Caco-2 (cell line): ENCODE results near the gene PAPPA. TPM values are rescaled to one million over a fixed set of nuclear protein-coding genes. Genes with fewer than 3 reads are reported as not detected.

ENCODE experiments used
- BruUV-seq: library from RNA; stranded (reverse); fragments of 400-500 nt; replicated peaks from 2 replicates; lab custom pipeline; 2021; lab: Mats Ljungman, UMichigan
- CTCF ChIA-PET: fragments of 300-600 bp; sonication (Branson Sonifier 250); formaldehyde crosslinking; loops from one replicate; lab custom pipeline; 2022; ENCODE audit warnings: antibody characterized with exemption; lab: Charles Lee
- POLR2A ChIA-PET: fragments of 300-600 bp; sonication (Branson Sonifier 250); formaldehyde crosslinking; loops from one replicate; lab custom pipeline; 2022; ENCODE audit warnings: antibody characterized with exemption; lab: Charles Lee
- DNase-seq, 2 experiments: peaks; one replicate each; pipeline versions ENCODE4 v3.0.0 to v3.0.0-alpha.2; 2020 to 2022
- H3K27me3 ChIP-seq: replicated peaks from 2 replicates; pipeline ENCODE4 v1.6.0; 2011; ENCODE audit warnings: low read length; ENCODE audit not compliant: control insufficient read depth, insufficient read depth
- H3K36me3 ChIP-seq: 2 replicates; pipeline ENCODE4 v1.5.1; 2011; ENCODE audit warnings: low read length; ENCODE audit not compliant: control insufficient read depth, insufficient read depth
- H3K4me1 ChIP-seq: fragments of 250-450 bp; sonication (Bioruptor Pico); 2 replicates; pipeline ENCODE4 v1.5.1; 2020; ENCODE audit warnings: mild to moderate bottlenecking
- H3K4me3 ChIP-seq: 2 replicates; pipeline ENCODE4 v1.5.1; 2011; ENCODE audit warnings: low read depth, mild to moderate bottlenecking, control low read depth, low read length
- H3K9me3 ChIP-seq: fragments of 250-450 bp; sonication (Bioruptor Pico); 2 replicates; pipeline ENCODE4 v1.5.1; 2020; ENCODE audit warnings: mild to moderate bottlenecking, moderate library complexity
- H3K27ac Mint-ChIP-seq: one replicate; pipeline ENCODE4 v1.8.0; 2022; ENCODE audit warnings: mixed read lengths; ENCODE audit not compliant: unreplicated experiment
- H3K27me3 Mint-ChIP-seq: one replicate; pipeline ENCODE4 v1.8.0; 2022; ENCODE audit warnings: mixed read lengths; ENCODE audit not compliant: insufficient read depth, unreplicated experiment
- H3K36me3 Mint-ChIP-seq: one replicate; pipeline ENCODE4 v1.8.0; 2022; ENCODE audit warnings: mild to moderate bottlenecking, mixed read lengths; ENCODE audit not compliant: insufficient read depth, unreplicated experiment
- H3K4me1 Mint-ChIP-seq: one replicate; pipeline ENCODE4 v1.8.0; 2022; ENCODE audit warnings: low read depth, mixed read lengths; ENCODE audit not compliant: unreplicated experiment
- H3K4me3 Mint-ChIP-seq: one replicate; pipeline ENCODE4 v1.8.0; 2022; ENCODE audit warnings: mild to moderate bottlenecking, moderate library complexity, mixed read lengths; ENCODE audit not compliant: unreplicated experiment
- H3K9me3 Mint-ChIP-seq: one replicate; pipeline ENCODE4 v1.8.0; 2022; ENCODE audit warnings: mixed read lengths; ENCODE audit not compliant: unreplicated experiment
- intact Hi-C: fragments of 100-400 bp; cut with micrococcal nuclease; formaldehyde crosslinking; loops from one replicate; pipeline ENCODE4 v1.10.0; 2022; ENCODE audit not compliant: unreplicated experiment
- total RNA-seq: library from RNA; stranded (reverse); gene quantifications from 2 replicates; pipeline ENCODE4 v1.2.3, GENCODE V29; 2022
- TF ChIP-seq, protein P1 (sequence below), 2 experiments: fragments of 200-600 bp in 1 of 2; IDR thresholded peaks; 1 replicate in 1 of 2; 2 replicates in 1 of 2; pipeline versions ENCODE4 v1.5.1 to v1.8.0; 2011 to 2022; ENCODE audit warnings: antibody characterized with exemption in 1 of 2, control low read depth in 1 of 2, inconsistent platforms in 1 of 2, low read depth in 1 of 2, low read length in 1 of 2, mild to moderate bottlenecking in 1 of 2, moderate library complexity in 1 of 2; ENCODE audit not compliant: insufficient read depth in 1 of 2, severe bottlenecking in 1 of 2, unreplicated experiment in 1 of 2

PAPPA gene
- total RNA-seq, 1 experiment from 2014 or later, result not detected

DNA sequence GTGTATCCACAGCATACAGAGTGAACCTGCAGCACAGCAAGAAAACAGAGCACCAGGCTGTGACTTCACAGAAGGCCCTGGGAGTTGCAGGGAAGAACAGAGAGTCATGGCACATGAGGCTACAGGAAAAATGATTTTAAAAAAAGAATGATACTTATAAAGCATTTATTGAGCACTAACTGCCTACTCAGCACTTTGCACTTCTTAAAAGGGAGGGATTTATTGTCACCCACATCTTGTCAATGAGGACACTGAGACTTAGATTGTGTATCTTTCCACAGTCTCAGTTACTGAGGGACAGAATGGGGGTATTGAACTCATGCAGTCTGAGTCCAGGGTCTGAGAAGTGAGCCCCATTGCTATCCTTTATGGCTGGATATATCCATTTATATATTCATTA lies 288.9 kb downstream of the PAPPA start:
- Mint-ChIP-seq H3K36me3 (no peaks in the 10 kb centered on the region), H3K27ac (no peak overlapping the region), H3K4me3 (no peak overlapping the region), H3K9me3 (no peaks in the 10 kb centered on the region), H3K4me1 (peaks cover 13% of the 10 kb centered on the region), H3K27me3 (no peaks in the 10 kb centered on the region)
- POLR2A ChIA-PET, result no interaction called here
- BruUV-seq, result no TSS peak
- TF ChIP-seq, protein P1, sequence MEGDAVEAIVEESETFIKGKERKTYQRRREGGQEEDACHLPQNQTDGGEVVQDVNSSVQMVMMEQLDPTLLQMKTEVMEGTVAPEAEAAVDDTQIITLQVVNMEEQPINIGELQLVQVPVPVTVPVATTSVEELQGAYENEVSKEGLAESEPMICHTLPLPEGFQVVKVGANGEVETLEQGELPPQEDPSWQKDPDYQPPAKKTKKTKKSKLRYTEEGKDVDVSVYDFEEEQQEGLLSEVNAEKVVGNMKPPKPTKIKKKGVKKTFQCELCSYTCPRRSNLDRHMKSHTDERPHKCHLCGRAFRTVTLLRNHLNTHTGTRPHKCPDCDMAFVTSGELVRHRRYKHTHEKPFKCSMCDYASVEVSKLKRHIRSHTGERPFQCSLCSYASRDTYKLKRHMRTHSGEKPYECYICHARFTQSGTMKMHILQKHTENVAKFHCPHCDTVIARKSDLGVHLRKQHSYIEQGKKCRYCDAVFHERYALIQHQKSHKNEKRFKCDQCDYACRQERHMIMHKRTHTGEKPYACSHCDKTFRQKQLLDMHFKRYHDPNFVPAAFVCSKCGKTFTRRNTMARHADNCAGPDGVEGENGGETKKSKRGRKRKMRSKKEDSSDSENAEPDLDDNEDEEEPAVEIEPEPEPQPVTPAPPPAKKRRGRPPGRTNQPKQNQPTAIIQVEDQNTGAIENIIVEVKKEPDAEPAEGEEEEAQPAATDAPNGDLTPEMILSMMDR (IDR thresholded peaks at IDR 0.05; ENCODE audit: insufficient read depth in 1 of 2, low read depth in 1 of 2, low read length in 1 of 2, severe bottlenecking in 1 of 2, unreplicated experiment in 1 of 2), result no peak
- no peak for DNase-seq
- peaks cover 11% of the 10 kb centered on the region; the same call in 1 of the 2 replicates for H3K4me1 ChIP-seq
- intact Hi-C loops, result no loop called here
- no peaks in the 10 kb centered on the region; the same call in 1 of the 2 replicates for H3K36me3 ChIP-seq
- CTCF ChIA-PET, result no interaction called here
- no peak overlapping the region for H3K4me3 ChIP-seq
- H3K27me3 ChIP-seq, result no peaks in the 10 kb centered on the region
- no peaks in the 10 kb centered on the region for H3K9me3 ChIP-seq

DNA sequence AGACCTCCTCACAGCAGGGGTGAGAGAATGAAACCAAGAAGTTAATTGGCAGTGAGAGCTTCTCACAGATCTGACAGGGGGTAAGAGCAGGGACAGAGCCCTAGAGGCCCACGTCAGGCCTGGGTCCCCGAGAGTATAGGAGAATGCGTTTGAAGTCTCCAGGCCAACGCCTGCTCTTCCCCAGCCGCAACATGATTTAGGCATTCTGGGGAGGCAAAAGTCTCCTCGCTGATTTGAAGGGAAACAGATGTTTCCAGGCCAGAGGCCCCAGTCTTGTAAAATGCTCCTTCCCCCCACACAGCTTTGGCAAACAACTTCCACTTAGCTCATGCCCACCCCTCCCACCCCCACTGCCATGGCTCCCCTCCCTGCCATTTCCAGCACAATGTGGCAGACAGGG lies 294.3 kb downstream of the PAPPA start:
- H3K4me1 Mint-ChIP-seq, result peaks cover 14% of the 10 kb centered on the region
- H3K9me3 Mint-ChIP-seq, result no peaks in the 10 kb centered on the region
- H3K27ac Mint-ChIP-seq, result no peak overlapping the region
- no TSS peak for BruUV-seq
- TF ChIP-seq, protein P1 (IDR thresholded peaks at IDR 0.05; ENCODE audit: insufficient read depth in 1 of 2, low read depth in 1 of 2, low read length in 1 of 2, severe bottlenecking in 1 of 2, unreplicated experiment in 1 of 2), result no peak
- H3K4me1 ChIP-seq, result peaks cover 12% of the 10 kb centered on the region
- no peaks in the 10 kb centered on the region; the same call in 1 of the 2 replicates for H3K36me3 ChIP-seq
- ChIA-PET POLR2A (no interaction called here), CTCF (no interaction called here)
- H3K4me3 Mint-ChIP-seq, result no peak overlapping the region
- intact Hi-C loops, result no loop called here
- no peaks in the 10 kb centered on the region for H3K27me3 ChIP-seq
- DNase-seq, result no peak
- no peaks in the 10 kb centered on the region for H3K27me3 Mint-ChIP-seq
- no peaks in the 10 kb centered on the region for H3K36me3 Mint-ChIP-seq
- H3K9me3 ChIP-seq, result peaks cover 3% of the 10 kb centered on the region
- H3K4me3 ChIP-seq, result no peak overlapping the region

DNA sequence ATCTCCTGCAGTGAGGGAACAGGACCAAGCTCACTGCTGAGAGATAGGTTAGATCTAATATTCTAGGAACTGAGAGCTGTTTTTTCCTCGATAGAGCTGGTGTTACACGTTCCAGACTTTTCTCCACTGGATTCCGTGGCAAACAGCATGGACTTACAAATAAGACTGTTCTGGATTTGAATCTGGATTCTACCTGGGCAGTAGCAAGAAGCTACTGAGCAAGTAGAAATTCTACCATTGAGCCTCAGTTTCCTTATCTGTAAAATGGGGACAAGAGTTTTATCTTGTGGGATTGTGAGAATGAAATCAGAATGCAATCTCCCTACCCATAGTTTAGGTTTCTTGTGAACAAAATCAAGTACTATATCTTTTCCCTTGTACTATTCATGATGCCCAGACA lies 294.8 kb downstream of the PAPPA start:
- H3K4me1 Mint-ChIP-seq, result peaks cover 14% of the 10 kb centered on the region
- ChIA-PET CTCF (no interaction called here), POLR2A (no interaction called here)
- BruUV-seq, result no TSS peak
- intact Hi-C loops, result no loop called here
- Histone ChIP-seq H3K4me1 (peaks cover 15% of the 10 kb centered on the region), H3K4me3 (no peak overlapping the region), H3K27me3 (no peaks in the 10 kb centered on the region), H3K36me3 (no peaks in the 10 kb centered on the region; the same call in 1 of the 2 replicates), H3K9me3 (peaks cover 6% of the 10 kb centered on the region)
- H3K27me3 Mint-ChIP-seq, result no peaks in the 10 kb centered on the region
- DNase-seq, result no peak
- TF ChIP-seq, protein P1 (IDR thresholded peaks at IDR 0.05; ENCODE audit: insufficient read depth in 1 of 2, low read depth in 1 of 2, low read length in 1 of 2, severe bottlenecking in 1 of 2, unreplicated experiment in 1 of 2), result no peak
- H3K36me3 Mint-ChIP-seq, result no peaks in the 10 kb centered on the region
- H3K4me3 Mint-ChIP-seq, result no peak overlapping the region
- no peak overlapping the region for H3K27ac Mint-ChIP-seq
- no peaks in the 10 kb centered on the region for H3K9me3 Mint-ChIP-seq
